ENCODE data around the gene SERPINA5.
"Not testable (repeated sequence)": the region's sequence is repeated elsewhere in the genome, so short reads cannot be mapped to it uniquely, and the experiment has no call there.

Gene SERPINA5

DNA sequence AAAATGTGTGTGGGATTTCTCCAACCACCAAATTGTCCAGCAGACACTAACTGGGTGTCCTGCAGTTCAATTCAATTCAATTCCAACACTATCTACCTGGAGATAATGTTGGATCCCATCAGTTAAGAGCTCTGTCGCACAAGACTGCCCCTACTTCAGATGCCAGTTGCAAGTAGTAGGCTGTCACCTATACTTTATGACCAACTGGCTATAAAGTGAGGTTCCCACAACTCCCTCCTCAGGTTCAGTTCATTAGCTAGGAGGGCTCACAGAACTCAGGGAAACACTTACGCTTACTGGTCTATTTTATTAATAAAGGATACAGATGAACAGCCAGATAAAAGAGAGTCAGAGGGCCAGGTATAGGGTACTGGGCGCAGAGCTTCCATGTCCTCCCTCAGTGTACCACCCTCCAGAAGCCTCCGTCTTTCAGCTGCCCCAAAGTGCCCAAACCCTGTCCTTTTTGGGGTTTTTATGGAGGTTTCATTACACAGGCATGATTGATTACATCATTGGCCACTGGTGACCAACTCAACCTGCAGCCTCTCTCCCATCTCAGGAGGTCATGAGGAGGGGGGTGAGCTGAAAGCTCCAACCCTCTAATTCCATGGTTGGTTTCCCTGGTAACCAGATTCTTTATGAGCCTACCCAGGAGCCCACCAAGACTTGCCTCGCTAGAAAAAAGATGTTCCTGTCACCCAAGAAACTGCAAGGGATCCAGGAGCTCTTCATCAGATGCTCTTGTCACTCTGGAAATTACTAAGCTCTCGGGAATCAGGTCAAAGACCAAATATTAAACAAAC lies 7.5 kb upstream of the SERPINA5 start:
- DNase-seq (ENCODE audit: low read depth in 1 of 2, low spot score in 1 of 2), result no peak

DNA sequence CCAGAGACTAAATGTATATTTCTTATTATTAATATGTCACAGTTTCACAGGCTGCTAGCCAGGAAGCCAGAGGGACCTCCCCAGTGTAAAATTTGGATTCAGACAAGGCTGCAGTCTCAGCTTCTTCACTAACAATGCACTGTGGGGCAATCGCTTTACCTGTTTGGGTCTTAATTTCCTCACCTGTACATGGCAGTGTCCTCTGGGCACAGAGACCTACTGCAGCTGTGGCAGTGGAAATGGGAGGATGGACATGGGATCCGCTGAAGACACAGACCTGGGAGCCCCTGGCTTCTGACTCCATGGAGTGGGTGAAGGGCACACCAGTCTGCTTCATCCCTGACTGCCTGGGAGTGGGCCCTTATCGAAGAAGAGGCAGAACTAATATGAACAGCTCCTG lies 6.9 kb upstream of the SERPINA5 start:
- no peak for DNase-seq (ENCODE audit: low read depth in 1 of 2, low spot score in 1 of 2)

DNA sequence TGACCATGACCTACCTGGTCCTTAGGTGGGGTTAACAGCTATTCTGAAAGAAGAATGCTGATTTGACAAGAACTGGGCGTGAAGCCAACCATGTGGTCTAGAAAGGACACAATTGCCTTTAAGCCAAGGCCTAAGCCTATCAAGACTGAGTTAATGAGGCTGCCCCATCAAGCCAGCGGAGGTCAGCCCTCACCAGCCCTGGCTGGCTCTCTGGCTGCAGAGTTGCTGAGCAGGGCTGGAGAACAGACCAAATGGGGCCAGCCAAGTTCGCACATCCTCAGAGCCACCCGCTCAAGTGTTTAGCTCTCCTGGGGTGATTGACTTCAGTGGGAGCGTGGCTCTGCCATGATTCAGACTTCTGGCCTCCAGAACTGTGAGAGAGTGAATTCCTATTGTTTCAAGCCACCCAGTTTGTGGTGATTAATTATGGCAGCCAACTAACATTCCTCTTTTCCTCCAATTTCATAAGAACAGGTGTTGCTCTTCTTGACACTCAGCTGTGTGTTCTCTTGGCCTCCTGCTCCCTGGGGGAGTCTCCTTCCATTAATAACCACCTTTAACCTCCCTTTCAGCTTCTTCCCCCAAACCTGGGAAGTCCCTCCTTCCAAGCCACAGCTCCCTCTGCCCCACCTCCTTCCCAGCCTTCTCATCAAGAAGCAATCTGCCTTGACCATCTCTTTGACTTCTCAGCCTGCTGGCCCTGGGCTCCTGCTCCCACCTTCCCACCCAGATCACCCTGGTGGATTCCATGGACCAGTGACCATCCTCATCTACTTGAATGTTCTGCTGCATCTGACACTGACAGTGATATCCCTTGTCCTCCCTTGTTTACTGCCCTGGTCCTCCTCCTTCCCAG lies 5.3 kb upstream of the SERPINA5 start:
- DNase-seq (ENCODE audit: low read depth in 1 of 2, low spot score in 1 of 2), result no peak

DNA sequence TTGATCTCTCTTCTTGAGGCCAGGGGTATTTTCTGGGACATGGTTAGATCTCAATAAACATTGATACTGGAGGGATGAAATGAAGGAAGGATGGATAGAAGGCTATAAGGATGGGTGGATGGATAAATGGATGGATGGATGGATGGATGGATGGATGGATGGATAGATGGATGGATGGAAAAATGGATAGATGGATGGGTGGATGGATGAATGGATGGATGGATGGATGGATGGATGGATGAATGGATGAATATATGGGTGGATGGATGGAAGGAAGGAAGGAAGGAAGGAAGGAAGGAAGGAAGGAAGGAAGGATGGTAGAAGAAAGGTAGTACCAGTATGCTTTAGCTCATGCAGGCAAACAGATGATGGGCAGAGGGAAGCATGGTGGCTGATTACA lies 3.8 kb upstream of the SERPINA5 start:
- not testable (repeated sequence) for DNase-seq (ENCODE audit: low read depth in 1 of 2, low spot score in 1 of 2)

DNA sequence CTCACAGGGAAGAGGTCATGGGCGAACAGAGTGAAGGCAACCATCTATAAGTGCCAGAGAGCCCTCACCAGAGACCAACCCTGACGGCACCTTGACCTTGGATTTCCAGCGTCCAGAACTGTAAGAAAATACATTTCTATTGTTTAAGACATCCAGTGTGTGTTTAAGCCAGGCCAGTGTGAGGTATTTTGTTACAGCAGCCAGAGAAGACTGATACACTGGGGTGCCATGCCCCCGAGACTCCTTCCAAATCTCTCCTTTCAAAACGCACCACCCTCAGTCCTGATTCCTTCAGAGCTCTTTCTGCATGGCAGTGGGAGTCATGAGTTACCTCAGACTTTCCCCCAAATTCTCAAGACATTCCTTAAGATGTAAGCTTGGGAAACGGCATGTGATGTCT lies 2.5 kb upstream of the SERPINA5 start:
- DNase-seq (ENCODE audit: low read depth in 1 of 2, low spot score in 1 of 2), result no peak

DNA sequence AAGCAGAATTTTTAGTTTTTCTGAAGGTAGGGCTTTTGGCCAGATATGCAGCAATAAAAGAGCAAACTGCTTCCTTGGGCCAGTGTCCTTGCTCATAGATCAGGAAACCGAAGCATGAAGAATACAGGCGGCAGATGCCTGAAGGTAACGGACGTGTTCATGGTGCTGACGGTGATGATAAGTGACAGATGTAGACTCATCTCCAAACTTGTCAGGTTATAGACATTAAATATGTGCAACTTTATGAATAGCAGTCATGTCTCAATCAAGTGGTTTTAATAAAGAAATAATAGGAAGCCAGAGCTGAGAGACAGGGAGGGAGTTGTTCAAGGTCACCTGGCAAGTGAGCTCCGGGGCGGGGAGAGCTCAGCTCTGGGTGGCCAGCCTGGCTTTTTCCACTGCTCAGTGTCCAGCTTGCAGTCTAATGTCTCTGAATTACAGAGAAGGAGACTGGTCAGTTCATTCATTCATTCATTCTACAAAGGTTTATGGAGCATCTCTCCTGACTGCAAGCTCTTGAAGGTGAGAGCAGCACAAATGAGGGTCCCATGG lies 1.0 kb downstream of the SERPINA5 start:
- no peak for DNase-seq (ENCODE audit: low read depth in 1 of 2, low spot score in 1 of 2)

DNA sequence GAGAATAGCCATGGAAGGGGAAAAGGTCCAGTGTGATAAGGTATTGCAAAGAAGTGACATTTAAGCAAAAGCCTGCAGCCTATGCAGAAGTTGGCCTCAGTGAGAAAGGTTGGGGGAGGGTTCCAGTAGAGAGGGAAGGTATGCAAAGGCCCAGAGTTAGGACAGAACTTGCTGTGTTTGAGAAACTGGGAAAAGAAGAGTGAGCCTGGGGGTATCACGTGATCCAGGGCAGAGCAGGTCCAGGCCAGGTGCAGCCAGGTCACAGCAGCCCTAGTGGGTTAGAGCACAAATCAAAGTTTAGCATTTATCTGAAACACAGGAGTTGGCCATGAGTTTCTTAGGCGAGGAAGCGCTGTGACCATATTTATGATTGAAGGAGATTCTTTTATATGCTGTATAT lies 1.6 kb downstream of the SERPINA5 start:
- no peak for DNase-seq (ENCODE audit: low read depth in 1 of 2, low spot score in 1 of 2)

DNA sequence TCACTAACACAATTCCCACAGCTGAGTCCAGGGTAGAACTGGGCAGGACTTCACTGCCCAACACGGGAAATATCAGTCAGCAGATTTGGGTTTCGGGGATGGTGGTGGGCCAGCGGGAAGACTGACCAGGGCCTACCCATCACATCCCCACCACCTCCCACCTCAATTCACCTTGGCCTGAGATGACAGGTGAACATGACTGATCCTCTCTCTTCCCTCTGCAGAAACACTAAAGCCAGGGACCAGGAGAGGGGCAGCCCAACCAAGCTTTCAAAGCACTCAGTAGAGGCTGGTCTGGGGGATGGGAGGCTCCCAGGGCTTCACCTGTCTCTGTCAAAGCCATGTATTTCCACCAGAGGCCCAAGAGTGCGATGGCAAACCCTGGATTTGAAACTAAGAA lies 2.3 kb downstream of the SERPINA5 start:
- DNase-seq (ENCODE audit: low read depth in 1 of 2, low spot score in 1 of 2), result no peak

DNA sequence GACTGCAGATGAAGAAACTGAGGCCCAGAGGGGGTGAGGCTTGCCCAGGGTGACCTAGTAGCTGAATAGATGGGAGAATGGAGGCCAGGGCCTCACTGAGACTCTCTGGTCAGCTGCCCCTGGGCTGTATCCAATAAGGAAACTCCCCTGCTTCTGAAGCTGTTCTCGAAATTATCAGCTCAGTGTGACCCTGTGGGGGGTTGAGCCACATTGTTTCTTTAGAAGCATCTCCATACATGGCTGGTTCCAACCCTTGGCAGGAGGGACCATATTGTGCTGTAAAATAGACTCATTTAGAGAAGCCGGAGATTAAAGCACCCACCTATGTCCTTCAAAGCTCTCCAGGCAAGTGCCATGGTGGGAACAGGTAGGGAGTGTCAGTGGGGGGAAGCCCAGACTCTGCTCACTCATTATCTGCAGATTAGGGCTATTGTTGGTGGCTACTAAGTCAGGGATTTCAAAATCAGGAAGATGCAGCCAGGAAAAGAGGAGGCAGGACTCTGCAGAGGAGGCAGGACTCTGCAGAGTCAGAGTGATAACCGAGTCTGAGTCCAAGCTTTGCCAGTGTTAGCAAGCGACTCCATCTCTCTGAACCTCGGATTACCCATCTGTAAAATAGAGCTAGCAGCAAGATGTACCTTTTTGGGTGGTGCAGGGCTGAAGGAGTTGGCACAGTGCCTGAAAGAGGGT lies 3.5 kb downstream of the SERPINA5 start:
- no peak for DNase-seq (ENCODE audit: low read depth in 1 of 2, low spot score in 1 of 2)

DNA sequence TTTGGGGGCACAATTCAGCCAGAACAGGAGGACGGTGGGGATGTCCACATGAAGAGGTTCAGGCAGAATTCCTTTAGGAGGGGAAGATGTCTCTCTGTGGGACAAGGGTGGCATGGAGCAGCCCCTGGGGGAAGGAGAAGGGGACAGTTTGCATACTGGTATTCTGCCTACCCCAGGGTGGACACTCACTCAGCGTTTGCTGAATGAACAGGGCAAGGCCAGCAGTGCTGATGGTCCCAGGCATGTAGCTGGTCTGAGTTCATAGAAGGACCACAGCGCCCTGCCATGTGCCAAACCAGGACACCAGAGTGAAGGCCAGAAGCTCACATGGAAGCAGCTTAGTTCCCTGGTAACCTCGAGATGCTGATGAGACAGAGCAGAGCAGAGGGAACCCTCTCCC lies 5.4 kb downstream of the SERPINA5 start:
- no peak for DNase-seq (ENCODE audit: low read depth in 1 of 2, low spot score in 1 of 2)

DNA sequence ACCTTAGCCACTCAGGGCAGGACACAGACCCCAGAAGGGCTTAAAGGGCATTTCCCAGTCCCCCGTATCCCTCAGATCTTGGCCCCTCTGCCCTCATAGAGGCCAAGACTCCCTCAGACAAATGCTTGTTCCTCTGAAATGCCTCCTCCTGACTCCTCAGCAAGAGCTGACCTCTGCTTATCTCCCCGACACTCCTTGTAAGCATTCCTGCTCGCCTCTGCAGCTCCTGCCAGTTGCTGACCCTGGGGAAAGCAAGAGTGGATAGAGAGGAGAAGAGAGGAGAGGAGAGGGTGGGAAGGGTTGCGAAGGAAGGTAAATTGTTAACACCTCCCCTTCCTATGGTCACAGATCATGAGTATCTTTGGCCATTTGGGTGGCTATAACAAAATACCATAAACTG lies 7.1 kb downstream of the SERPINA5 start:
- no peak for DNase-seq (ENCODE audit: low read depth in 1 of 2, low spot score in 1 of 2)

DNA sequence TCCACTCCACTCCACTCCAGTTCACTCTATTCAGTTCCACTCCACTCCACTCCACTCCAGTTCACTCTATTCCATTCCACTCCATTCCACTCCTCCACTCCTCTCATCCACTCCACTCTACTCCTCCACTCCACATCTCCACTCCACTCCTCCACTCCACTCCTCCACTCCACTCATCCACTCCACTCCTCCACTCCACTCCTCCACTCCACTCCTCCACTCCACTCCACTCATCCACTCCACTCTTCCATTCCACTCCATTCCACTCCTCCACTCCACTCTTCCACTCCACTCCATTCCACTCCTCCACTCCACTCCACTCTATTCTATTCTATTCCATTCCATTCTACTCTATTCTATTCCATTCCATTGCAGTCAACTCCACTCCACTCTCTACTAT lies 9.8 kb downstream of the SERPINA5 start:
- no peak for DNase-seq (ENCODE audit: low read depth in 1 of 2, low spot score in 1 of 2)

DNA sequence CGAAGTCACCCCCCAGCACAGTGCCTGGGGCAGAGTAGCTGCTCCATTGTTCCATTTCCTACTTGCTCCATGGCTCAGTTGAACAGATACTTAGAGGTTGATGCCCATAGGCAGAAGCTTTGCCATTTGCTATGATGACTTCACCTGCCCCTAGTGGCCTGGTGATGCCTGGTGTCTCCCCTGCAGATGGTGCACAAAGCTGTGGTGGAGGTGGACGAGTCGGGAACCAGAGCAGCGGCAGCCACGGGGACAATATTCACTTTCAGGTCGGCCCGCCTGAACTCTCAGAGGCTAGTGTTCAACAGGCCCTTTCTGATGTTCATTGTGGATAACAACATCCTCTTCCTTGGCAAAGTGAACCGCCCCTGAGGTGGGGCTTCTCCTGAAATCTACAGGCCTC lies 10.6 kb downstream of the SERPINA5 start:
- no peak for DNase-seq (ENCODE audit: low read depth in 1 of 2, low spot score in 1 of 2)

DNA sequence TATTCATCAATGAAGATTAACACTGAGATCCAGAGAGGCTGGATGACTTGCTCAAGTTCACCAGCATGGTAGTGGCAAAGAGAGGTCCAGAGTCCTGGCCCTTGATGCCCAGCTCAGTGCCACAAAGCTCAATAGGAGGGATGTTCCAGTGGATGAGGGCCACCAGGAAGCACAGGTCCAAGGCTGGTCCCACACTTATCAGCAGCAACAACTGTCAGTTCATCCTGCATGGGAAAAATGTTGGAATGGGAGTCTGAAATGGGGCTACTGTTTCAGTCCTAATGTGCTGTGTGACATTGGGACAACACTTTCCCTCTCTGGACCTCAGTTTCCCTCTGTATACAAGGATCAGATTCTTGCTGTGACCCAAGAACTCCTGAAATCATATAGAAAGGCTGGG lies 11.2 kb downstream of the SERPINA5 start:
- no peak for DNase-seq (ENCODE audit: low read depth in 1 of 2, low spot score in 1 of 2)

DNA sequence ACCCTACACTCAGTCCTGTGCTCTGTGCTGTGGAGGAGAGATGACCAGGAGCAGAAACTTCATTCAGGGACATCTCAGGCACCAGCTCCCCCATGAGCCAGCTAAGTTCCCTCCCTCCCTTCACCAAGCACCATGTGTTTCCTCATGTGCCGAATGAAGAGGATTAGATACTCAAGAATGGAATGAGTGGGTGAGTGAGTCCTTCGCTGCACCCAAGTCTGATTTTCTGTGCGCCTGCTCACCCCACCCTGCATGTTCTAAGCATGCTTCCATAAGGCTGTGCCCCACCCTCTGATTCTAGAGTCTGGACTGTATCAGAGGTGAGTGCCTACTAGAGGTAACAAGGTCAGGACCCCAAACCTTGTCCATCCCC lies 12.1 kb downstream of the SERPINA5 start:
- no peak for DNase-seq (ENCODE audit: low read depth in 1 of 2, low spot score in 1 of 2)

DNA sequence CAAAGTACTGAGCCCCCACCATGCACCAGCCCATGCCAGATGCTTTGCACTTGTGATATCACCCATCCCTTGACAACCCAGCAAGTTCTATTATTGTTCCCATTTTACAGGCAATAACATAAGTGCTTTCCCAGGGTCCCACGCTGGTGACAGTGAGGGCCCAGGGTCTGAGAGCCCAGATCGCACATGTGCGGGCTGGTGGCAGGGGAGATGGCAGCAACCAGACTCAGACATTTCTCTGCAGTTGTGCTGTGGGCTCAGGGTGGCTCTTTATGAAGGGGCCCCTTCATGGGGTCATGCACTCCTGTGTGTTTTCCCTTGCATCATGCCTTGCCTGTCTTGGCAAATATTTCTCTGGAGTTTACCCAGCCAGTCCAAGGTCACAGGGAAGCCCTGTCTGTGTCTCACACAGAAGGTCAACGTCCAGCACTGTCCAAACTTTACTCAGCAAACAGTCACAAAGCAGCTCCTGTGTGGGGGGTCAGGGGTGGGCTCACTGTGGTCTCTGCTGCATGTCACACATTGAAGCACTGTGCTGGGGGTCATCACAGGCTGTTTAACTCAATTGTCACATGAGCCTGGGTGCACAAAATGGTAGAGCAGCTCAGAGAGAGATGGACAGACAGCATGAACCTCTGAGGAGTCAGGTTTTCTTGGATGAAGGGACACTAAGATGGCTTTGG lies 12.7 kb downstream of the SERPINA5 start:
- no peak for DNase-seq (ENCODE audit: low read depth in 1 of 2, low spot score in 1 of 2)

DNA sequence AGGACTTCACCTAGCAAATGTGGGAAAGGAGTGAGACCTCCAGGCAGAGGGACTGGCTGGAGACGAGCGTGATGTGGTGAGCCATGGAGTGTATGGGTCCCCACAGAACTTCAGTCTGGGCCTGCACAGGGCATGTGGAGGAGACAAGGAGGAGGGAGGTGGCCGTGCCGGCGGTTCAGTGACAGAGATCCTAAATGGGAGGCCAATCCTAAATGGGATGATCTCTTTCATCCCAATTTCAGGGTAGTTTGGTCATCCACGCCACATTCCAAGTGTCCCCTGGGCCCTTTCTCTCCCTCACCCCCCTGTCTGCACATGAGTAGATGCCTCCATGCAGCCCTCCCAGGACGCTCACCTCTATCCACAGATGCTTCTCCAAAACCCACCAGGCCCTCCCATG lies 13.2 kb downstream of the SERPINA5 start:
- no peak for DNase-seq (ENCODE audit: low read depth in 1 of 2, low spot score in 1 of 2)

DNA sequence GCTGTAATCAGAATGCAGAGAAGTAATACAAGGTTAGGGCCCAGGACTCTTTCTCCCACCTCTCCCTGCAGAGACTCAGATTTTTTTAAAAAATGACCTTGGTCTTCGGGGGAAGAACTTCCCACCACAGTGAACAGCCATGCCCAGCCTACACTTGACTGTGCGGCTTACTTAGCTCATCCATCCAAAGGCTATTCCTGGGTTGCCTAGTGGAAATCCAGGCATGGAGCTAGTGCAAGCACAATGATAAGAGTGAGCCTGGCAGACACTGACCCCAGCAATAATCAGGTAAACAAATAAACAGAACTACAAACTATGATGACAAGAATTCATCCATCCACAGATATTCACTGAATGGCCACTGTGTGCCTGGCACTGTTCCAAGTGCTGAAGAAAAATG lies 14.7 kb downstream of the SERPINA5 start:
- DNase-seq (ENCODE audit: low read depth in 1 of 2, low spot score in 1 of 2), result no peak

DNA sequence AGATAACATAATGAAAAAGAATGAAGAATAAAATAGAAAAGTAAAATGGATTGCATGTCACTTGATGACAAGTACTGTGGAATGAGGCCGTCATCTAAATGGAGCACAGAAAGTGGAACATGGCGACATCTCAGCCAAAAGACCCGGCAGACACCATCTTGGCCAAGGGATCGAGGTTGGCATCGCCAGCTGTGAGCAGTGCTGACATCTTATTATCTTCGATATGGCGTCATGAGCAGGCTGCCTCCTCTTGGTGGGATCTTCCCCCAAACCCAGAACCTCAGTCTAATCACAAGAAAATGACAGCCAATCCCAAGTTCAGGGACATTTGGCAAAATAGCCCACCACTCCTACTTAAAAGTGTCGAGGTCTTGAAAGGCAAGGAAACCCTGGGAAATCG lies 15.1 kb downstream of the SERPINA5 start:
- no peak for DNase-seq (ENCODE audit: low read depth in 1 of 2, low spot score in 1 of 2)

DNA sequence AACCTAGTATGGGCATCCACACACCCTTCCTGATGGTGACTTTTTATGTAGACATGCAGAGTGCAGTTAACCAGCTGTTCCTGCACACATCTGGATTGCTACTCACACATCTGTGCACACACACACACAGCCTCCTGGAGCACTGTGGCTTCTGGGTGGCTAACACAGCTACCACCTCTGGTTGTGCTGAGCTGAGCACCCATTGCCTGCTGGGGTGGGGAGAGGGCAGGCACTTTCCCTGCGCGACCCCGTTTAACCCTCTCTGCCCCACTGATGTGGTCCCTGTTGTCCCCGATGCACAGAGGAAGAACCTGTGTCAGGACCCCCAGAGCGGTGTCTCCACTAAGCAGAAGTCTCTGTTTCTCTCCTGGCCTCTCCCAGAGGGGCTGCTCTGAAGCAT lies 16.6 kb downstream of the SERPINA5 start:
- DNase-seq (ENCODE audit: low read depth in 1 of 2, low spot score in 1 of 2), result no peak

DNA sequence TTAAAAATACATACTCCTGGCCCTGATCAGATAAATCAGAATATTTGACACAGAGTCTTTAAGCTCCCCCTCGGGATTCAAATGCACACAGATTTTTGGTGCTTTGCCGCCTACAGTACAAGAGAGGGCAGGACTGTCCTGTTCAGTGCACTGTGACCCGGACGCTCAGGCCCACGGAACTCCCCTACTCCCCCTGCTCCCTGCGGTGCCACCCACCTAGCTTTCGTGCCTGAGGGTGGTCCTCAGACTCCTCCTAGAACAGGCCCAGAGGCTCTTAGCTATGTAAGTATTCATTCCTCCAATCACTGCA lies 17.2 kb downstream of the SERPINA5 start:
- DNase-seq (ENCODE audit: low read depth in 1 of 2, low spot score in 1 of 2), result no peak
